Parathyroid adenoma (tissue), 2 donors: ENCODE data around the gene MROH9.

Source experiments
- H2AFZ ChIP-seq: fragments of 300-600 bp; sonication (generic); one replicate; pipeline ENCODE4 v1.7.0; 2017; ENCODE audit warnings: antibody characterized with exemption, mild to moderate bottlenecking
- H3K27ac ChIP-seq: fragments of 300-600 bp; sonication (generic); one replicate; pipeline ENCODE4 v1.7.0; 2017
- H3K27me3 ChIP-seq: fragments of 300-600 bp; sonication (generic); one replicate; pipeline ENCODE4 v1.7.0; 2017; ENCODE audit warnings: low read length; ENCODE audit not compliant: control insufficient read depth, insufficient read depth
- H3K36me3 ChIP-seq: fragments of 300-600 bp; sonication (generic); one replicate; pipeline ENCODE4 v1.7.0; 2017; ENCODE audit warnings: low read length; ENCODE audit not compliant: control insufficient read depth, insufficient read depth
- H3K4me1 ChIP-seq: fragments of 300-600 bp; sonication (generic); one replicate; pipeline ENCODE4 v1.7.0; 2017; ENCODE audit warnings: control low read depth
- H3K4me2 ChIP-seq: fragments of 300-600 bp; sonication (generic); one replicate; pipeline ENCODE4 v1.7.0; 2017; ENCODE audit warnings: low read length
- H3K4me3 ChIP-seq: fragments of 300-600 bp; sonication (generic); one replicate; pipeline ENCODE4 v1.7.0; 2017; ENCODE audit warnings: low read depth, low read length
- H3K79me2 ChIP-seq: fragments of 300-600 bp; sonication (generic); one replicate; pipeline ENCODE4 v1.7.0; 2017; ENCODE audit warnings: control low read depth
- H3K9ac ChIP-seq: fragments of 300-600 bp; sonication (generic); one replicate; pipeline ENCODE4 v1.7.0; 2017; ENCODE audit warnings: mild to moderate bottlenecking
- H3K9me3 ChIP-seq: fragments of 300-600 bp; sonication (generic); one replicate; pipeline ENCODE4 v1.7.0; 2017; ENCODE audit warnings: low read length; ENCODE audit not compliant: control insufficient read depth
- CTCF ChIP-seq: fragments of 300-600 bp; sonication (generic); IDR thresholded peaks from one replicate; pipeline ENCODE4 v1.7.0; 2017; ENCODE audit warnings: antibody characterized with exemption, mild to moderate bottlenecking
- donor health status: primary hyperparathyroidism.

MROH9 gene

GRCh38 chr1:171090604-171091003 is 155.3 kb downstream of the MROH9 start, which contains the start of gene FMO3:
FMO3 (plus strand) TSS chr1:171090905; CDS start chr1:171092659, 1,754 bp downstream.
- H3K27me3 ChIP-seq: no peaks in the 10 kb centered on the region
- no peak within 1 kb of the TSS for H3K27ac ChIP-seq
- no peaks in the 10 kb centered on the region for H3K79me2 ChIP-seq
- no peak for TF ChIP-seq CTCF
- H2AFZ ChIP-seq: no peak within 1 kb of the TSS
- no peak within 1 kb of the TSS for H3K4me3 ChIP-seq
- no peaks in the 10 kb centered on the region for H3K4me1 ChIP-seq
- no peak within 1 kb of the TSS for H3K4me2 ChIP-seq
- H3K9ac ChIP-seq: no peak within 1 kb of the TSS
- H3K9me3 ChIP-seq: no peaks in the 10 kb centered on the region
- no peaks in the 10 kb centered on the region for H3K36me3 ChIP-seq

GRCh38 chr1:171103862-171104261 is 168.5 kb downstream of the MROH9 start:
- Histone ChIP-seq H3K4me1 (no peaks in the 10 kb centered on the region), H3K79me2 (no peaks in the 10 kb centered on the region), H3K36me3 (no peaks in the 10 kb centered on the region), H3K4me3 (no peak overlapping the region), H3K9ac (no peak overlapping the region), H3K27me3 (no peaks in the 10 kb centered on the region), H3K27ac (no peak overlapping the region), H2AFZ (no peak overlapping the region), H3K4me2 (no peak overlapping the region), H3K9me3 (no peaks in the 10 kb centered on the region)
- no peak for TF ChIP-seq CTCF

- Histone ChIP-seq H2AFZ (no peak overlapping the region), H3K4me3 (no peak overlapping the region), H3K4me2 (no peak overlapping the region), H3K27ac (no peak overlapping the region), H3K9ac (no peak overlapping the region), H3K27me3 (no peaks in the 10 kb centered on the region), H3K4me1 (no peaks in the 10 kb centered on the region), H3K36me3 (no peaks in the 10 kb centered on the region), H3K9me3 (no peaks in the 10 kb centered on the region), H3K79me2 (no peaks in the 10 kb centered on the region)
- TF ChIP-seq CTCF: no peak
Measured at GRCh38 chr1:171107262-171107940, 172.1 kb downstream of the MROH9 start.

- no peak for TF ChIP-seq CTCF
- no peak overlapping the region for H3K27ac ChIP-seq
- no peaks in the 10 kb centered on the region for H3K9me3 ChIP-seq
- no peaks in the 10 kb centered on the region for H3K36me3 ChIP-seq
- H3K9ac ChIP-seq: no peak overlapping the region
- no peaks in the 10 kb centered on the region for H3K79me2 ChIP-seq
- no peak overlapping the region for H2AFZ ChIP-seq
- H3K27me3 ChIP-seq: no peaks in the 10 kb centered on the region
- no peaks in the 10 kb centered on the region for H3K4me1 ChIP-seq
- no peak overlapping the region for H3K4me2 ChIP-seq
- no peak overlapping the region for H3K4me3 ChIP-seq
Measured at GRCh38 chr1:171107969-171108368, 172.6 kb downstream of the MROH9 start.

GRCh38 chr1:171109966-171110365 is 174.6 kb downstream of the MROH9 start:
- Histone ChIP-seq H3K4me2 (no peak overlapping the region), H3K4me3 (no peak overlapping the region), H3K27ac (no peak overlapping the region), H2AFZ (no peak overlapping the region), H3K36me3 (no peaks in the 10 kb centered on the region), H3K79me2 (no peaks in the 10 kb centered on the region), H3K9me3 (no peaks in the 10 kb centered on the region), H3K9ac (no peak overlapping the region), H3K4me1 (no peaks in the 10 kb centered on the region), H3K27me3 (no peaks in the 10 kb centered on the region)
- no peak for TF ChIP-seq CTCF
